Pericardium fibroblast (primary cell): ENCODE measurements around the gene SERTM1. TPM values are rescaled to one million over a fixed set of nuclear protein-coding genes. Genes with fewer than 3 reads are reported as not detected.

Source experiments
- total RNA-seq: library from RNA; depleted of rRNA; stranded (reverse); fragments of >200 nt; gene quantifications from 2 replicates; pipeline ENCODE4 v1.2.3, GENCODE V29; 2015

Gene SERTM1
- not detected in 2 replicates for total RNA-seq

GRCh38 chr13:36673838-36674326 is at the start of gene SERTM1:
SERTM1 (plus strand) TSS chr13:36674020; CDS start chr13:36695079, 21,059 bp downstream.

Other genes starting within 250 kb of the SERTM1 start
- 0.12 and 0.77 TPM in 2 replicates for gene CCNA1, start 241.5 kb upstream of the SERTM1 start, total RNA-seq
- gene RFXAP, start 145.2 kb downstream of the SERTM1 start, total RNA-seq, result 1.4 and 3.8 TPM in 2 replicates
- gene SMAD9, start 246.2 kb downstream of the SERTM1 start, total RNA-seq, result 6.2 and 7.8 TPM in 2 replicates